Measurements from ENCODE around the gene OSBPL10. TPM values are rescaled to one million over a fixed set of nuclear protein-coding genes. Genes with fewer than 3 reads are reported as not detected.

OSBPL10 gene
- total RNA-seq, 1 experiment from 2014 or later: 48.0 TPM

GRCh38 chr3:31829826-31830426 lies 151.1 kb downstream of the OSBPL10 start:
- Histone ChIP-seq H3F3A (ENCODE audit: low read length, unreplicated experiment) (no peaks in the 10 kb centered on the region), H3K79me2 (ENCODE audit: low read length) (no peaks in the 10 kb centered on the region), H3K27me3 (ENCODE audit: low read length) (no peaks in the 10 kb centered on the region), H3K4me1 (ENCODE audit: insufficient read depth, low read length) (peaks cover 9% of the 10 kb centered on the region), H3K9me2 (replicated peaks; ENCODE audit: low read length) (no peaks in the 10 kb centered on the region), H3K36me3 (ENCODE audit: low read depth, low read length) (peaks cover 5% of the 10 kb centered on the region; the same call in 1 of the 2 replicates), H3K4me2 (ENCODE audit: low read length) (no peak overlapping the region), H3K9ac (ENCODE audit: low read length) (no peak overlapping the region), H3K4me3 (ENCODE audit: low read length) (no peak overlapping the region), H4K20me1 (ENCODE audit: low read length) (peaks cover 5% of the 10 kb centered on the region; the same call in 1 of the 2 replicates), H3K9me3 (ENCODE audit: low read length) (no peaks in the 10 kb centered on the region), H3K27ac (ENCODE audit: low read length) (no peak overlapping the region), H2AFZ (ENCODE audit: low read length) (no peak overlapping the region)
- DNase-seq: no peak
- TF ChIP-seq EZH2phosphoT487 (IDR thresholded peaks at IDR 0.05; ENCODE audit: borderline replicate concordance, low read length) (no peak), EZH2 (IDR thresholded peaks at IDR 0.05; ENCODE audit: low read length, unreplicated experiment) (no peak), CTCF (conservative IDR thresholded peaks at IDR 0.05; ENCODE audit: low read depth, low read length) (no peak)
- ChIA-PET CTCF (no interaction called here), POLR2A (ENCODE audit: unreplicated experiment) (interaction anchor here (0.7 kb wide), 1 partner anchor 307 kb away, joined by 3 read pairs; no protein-coding TSS in a partner anchor)
- intact Hi-C loops (cut with micrococcal nuclease): no loop called here
- ATAC-seq: no peak
- no TSS peak for BruUV-seq (replicated peaks)

GRCh38 chr3:31829010-31829409 lies 152.1 kb downstream of the OSBPL10 start:
- no peak overlapping the region for H3K9ac ChIP-seq (ENCODE audit: low read length)
- H3K27me3 ChIP-seq (ENCODE audit: low read length): no peaks in the 10 kb centered on the region
- H3K4me2 ChIP-seq (ENCODE audit: low read length): no peak overlapping the region
- peaks cover 13% of the 10 kb centered on the region; the same call in 1 of the 2 replicates for H3K36me3 ChIP-seq (ENCODE audit: low read depth, low read length)
- H3F3A ChIP-seq (ENCODE audit: low read length, unreplicated experiment): no peaks in the 10 kb centered on the region
- H3K9me2 ChIP-seq (replicated peaks; ENCODE audit: low read length): no peaks in the 10 kb centered on the region
- H3K27ac ChIP-seq (ENCODE audit: low read length): no peak overlapping the region
- TSS peak; percentile 7 for BruUV-seq (replicated peaks)
- H3K79me2 ChIP-seq (ENCODE audit: low read length): no peaks in the 10 kb centered on the region
- POLR2A ChIA-PET (ENCODE audit: unreplicated experiment): no interaction called here
- DNase-seq (no peak), ATAC-seq (no peak)
- peaks cover 9% of the 10 kb centered on the region for H3K4me1 ChIP-seq (ENCODE audit: insufficient read depth, low read length)
- TF ChIP-seq EZH2 (IDR thresholded peaks at IDR 0.05; ENCODE audit: low read length, unreplicated experiment) (no peak), CTCF (conservative IDR thresholded peaks at IDR 0.05; ENCODE audit: low read depth, low read length) (no peak)
- no peak overlapping the region for H2AFZ ChIP-seq (ENCODE audit: low read length)
- intact Hi-C loops (cut with micrococcal nuclease): no loop called here
- CTCF ChIA-PET: no interaction called here
- peaks cover 5% of the 10 kb centered on the region; the same call in 1 of the 2 replicates for H4K20me1 ChIP-seq (ENCODE audit: low read length)
- no peaks in the 10 kb centered on the region for H3K9me3 ChIP-seq (ENCODE audit: low read length)
- no peak overlapping the region for H3K4me3 ChIP-seq (ENCODE audit: low read length)

- intact Hi-C loops (cut with micrococcal nuclease): no loop called here
- Histone ChIP-seq H3K27ac (ENCODE audit: low read length) (no peak overlapping the region), H3K36me3 (ENCODE audit: low read depth, low read length) (peaks cover 13% of the 10 kb centered on the region; the same call in 1 of the 2 replicates), H3K9ac (ENCODE audit: low read length) (no peak overlapping the region), H3K27me3 (ENCODE audit: low read length) (no peaks in the 10 kb centered on the region), H2AFZ (ENCODE audit: low read length) (no peak overlapping the region), H3K79me2 (ENCODE audit: low read length) (no peaks in the 10 kb centered on the region), H4K20me1 (ENCODE audit: low read length) (peaks cover 8% of the 10 kb centered on the region; the same call in 1 of the 2 replicates), H3K9me3 (ENCODE audit: low read length) (no peaks in the 10 kb centered on the region), H3K4me1 (ENCODE audit: insufficient read depth, low read length) (peaks cover 16% of the 10 kb centered on the region), H3K4me3 (ENCODE audit: low read length) (no peak overlapping the region), H3F3A (ENCODE audit: low read length, unreplicated experiment) (no peaks in the 10 kb centered on the region), H3K4me2 (ENCODE audit: low read length) (no peak overlapping the region), H3K9me2 (replicated peaks; ENCODE audit: low read length) (no peaks in the 10 kb centered on the region)
- ATAC-seq (no peak), DNase-seq (no peak)
- no TSS peak for BruUV-seq (replicated peaks)
- ChIA-PET POLR2A (ENCODE audit: unreplicated experiment) (no interaction called here), CTCF (no interaction called here)
- TF ChIP-seq CTCF (conservative IDR thresholded peaks at IDR 0.05; ENCODE audit: low read depth, low read length): no peak
- no peak for TF ChIP-seq EZH2phosphoT487 (IDR thresholded peaks at IDR 0.05; ENCODE audit: borderline replicate concordance, low read length)
- TF ChIP-seq EZH2 (IDR thresholded peaks at IDR 0.05; ENCODE audit: low read length, unreplicated experiment): no peak
Observed at GRCh38 chr3:31828007-31828406, 153.1 kb downstream of the OSBPL10 start.

Data from PC-3 (cell line).